K562 (cell line): ENCODE data around the gene DNAJB14. TPM values are rescaled to one million over a fixed set of nuclear protein-coding genes. Genes with fewer than 3 reads are reported as not detected.

ENCODE experiments used
- ATAC-seq: fragments of 200-7000 bp; cut with Tn5 transposase; 3 replicates; pipeline ENCODE4 v1.9.1; 2020; ENCODE audit warnings: moderate library complexity
- BruUV-seq: library from RNA; stranded (reverse); fragments of 400-500 nt; replicated peaks from 2 replicates; lab custom pipeline; 2021; lab: Mats Ljungman, UMichigan
- CTCF ChIA-PET: fragments of 300-600 bp; formaldehyde crosslinking; extraction: SDS; loops from one replicate; lab custom pipeline; 2021; ENCODE audit warnings: low intra/inter-chr PET ratio; lab: Yijun Ruan, JAX
- POLR2A ChIA-PET: fragments of 300-600, 350-650 bp; sonication (Branson Sonifier 250); formaldehyde crosslinking; extraction: SDS; loops from one replicate; lab custom pipeline; 2021; ENCODE audit warnings: antibody characterized with exemption, inconsistent platforms; lab: Yijun Ruan, JAX
- DNase-seq, 4 experiments: peaks; one replicate each; pipeline versions ENCODE4 v3.0.0 to v3.0.0-alpha.2; 2011 to 2018; ENCODE audit warnings: low spot score in 3 of 4, mixed read lengths in 3 of 4; ENCODE audit errors: extremely low read depth in 1 of 4
- FAIRE-seq: peaks from 2 replicates; lab custom pipeline; 2011; peaks lifted over from hg19 to GRCh38; lab: Jason Lieb, UNC
- H2AFZ ChIP-seq: 2 replicates; pipeline ENCODE4 v1.6.0; 2011; ENCODE audit warnings: low read depth, low read length, control low read depth, inconsistent platforms
- H3K27ac ChIP-seq: fragments of 200-600 bp; 3 replicates; pipeline ENCODE4 v1.8.0; 2011; ENCODE audit warnings: low read depth, mild to moderate bottlenecking, control low read depth, inconsistent platforms, low read length, moderate library complexity, mixed read lengths; ENCODE audit errors: extremely low read depth
- H3K27me3 ChIP-seq, 2 experiments: fragments of 300-600 bp in 1 of 2; 2 replicates in 1 of 2; 3 replicates in 1 of 2; pipeline versions ENCODE4 v1.6.0 to v1.8.0; 2011; ENCODE audit warnings: inconsistent platforms in 2 of 2, low read length in 2 of 2, mild to moderate bottlenecking in 1 of 2, mixed read lengths in 1 of 2, moderate library complexity in 1 of 2; ENCODE audit not compliant: control insufficient read depth in 2 of 2, insufficient read depth in 2 of 2
- H3K36me3 ChIP-seq: fragments of 300-600 bp; 3 replicates; pipeline ENCODE4 v1.8.0; 2011; ENCODE audit warnings: mild to moderate bottlenecking, low read length, inconsistent platforms; ENCODE audit not compliant: control insufficient read depth, insufficient read depth
- H3K4me1 ChIP-seq, 2 experiments: fragments of 200-600 bp in 1 of 2; replicated peaks in 1 of 2; 2 replicates in 1 of 2; 3 replicates in 1 of 2; pipeline versions ENCODE4 v1.5.1 to v1.8.0; 2011; ENCODE audit warnings: inconsistent platforms in 2 of 2, low read length in 2 of 2, mild to moderate bottlenecking in 1 of 2, mixed read lengths in 1 of 2, moderate library complexity in 1 of 2; ENCODE audit not compliant: control insufficient read depth in 2 of 2, insufficient read depth in 2 of 2
- H3K4me2 ChIP-seq: 2 replicates; pipeline ENCODE4 v1.6.1; 2011; ENCODE audit warnings: low read length, control low read depth, inconsistent platforms, mixed read lengths; ENCODE audit not compliant: insufficient read depth
- H3K4me3 ChIP-seq: fragments of 200-600 bp; sonication (generic), shearing (Covaris generic); 2 replicates; pipeline ENCODE4 v1.5.1; 2016; ENCODE audit warnings: control low read depth, inconsistent platforms
- H3K79me2 ChIP-seq: fragments of 200-600 bp; 3 replicates; pipeline ENCODE4 v1.8.0; 2011; ENCODE audit warnings: low read length, inconsistent platforms; ENCODE audit not compliant: control insufficient read depth, insufficient read depth
- H3K9ac ChIP-seq, 2 experiments: 2 replicates each; pipeline versions ENCODE4 v1.6.0 to v1.6.1; 2011; ENCODE audit warnings: low read depth in 2 of 2, low read length in 2 of 2, control low read depth in 1 of 2, inconsistent platforms in 1 of 2, mild to moderate bottlenecking in 1 of 2, mixed read lengths in 1 of 2; ENCODE audit not compliant: insufficient read depth in 1 of 2
- H3K9me1 ChIP-seq: one replicate; pipeline ENCODE4 v1.6.0; 2011; ENCODE audit warnings: inconsistent platforms, mild to moderate bottlenecking, low read length, moderate library complexity; ENCODE audit not compliant: control insufficient read depth, insufficient read depth
- H3K9me3 ChIP-seq: replicated peaks from 2 replicates; pipeline ENCODE4 v1.5.1; 2011; ENCODE audit warnings: low read depth, low read length, inconsistent platforms; ENCODE audit not compliant: control insufficient read depth, insufficient read depth
- H4K20me1 ChIP-seq: replicated peaks from 2 replicates; pipeline ENCODE4 v1.6.1; 2011; ENCODE audit warnings: low read length, inconsistent platforms, mixed read lengths; ENCODE audit not compliant: control insufficient read depth, insufficient read depth
- CBX5 ChIP-seq: IDR thresholded peaks from 2 replicates; pipeline ENCODE4 v1.6.1; 2014; ENCODE audit warnings: low read depth, borderline replicate concordance
- CTBP1 ChIP-seq: fragments of 450-650 bp; IDR thresholded peaks from 2 replicates; pipeline ENCODE4 v1.6.1; 2016; ENCODE audit warnings: borderline replicate concordance
- CTCF ChIP-seq, 3 experiments: IDR thresholded peaks in 2 of 3; conservative IDR thresholded peaks in 1 of 3; 2 replicates each; pipeline ENCODE4 v1.5.1; 2011 to 2012; ENCODE audit warnings: low read length in 3 of 3, mild to moderate bottlenecking in 3 of 3, control low read depth in 2 of 3, improper control_type of control experiment in 1 of 3, inconsistent platforms in 1 of 3, low read depth in 1 of 3, mixed read lengths in 1 of 3, moderate library complexity in 1 of 3; ENCODE audit not compliant: insufficient read depth in 2 of 3
- FOXK2 ChIP-seq, 2 experiments: fragments of 450-650 bp; IDR thresholded peaks in 1 of 2; conservative IDR thresholded peaks in 1 of 2; 2 replicates each; pipeline ENCODE4 v1.6.1; 2016; ENCODE audit warnings: low read depth in 2 of 2, mild to moderate bottlenecking in 1 of 2
- HCFC1 ChIP-seq: IDR thresholded peaks from 2 replicates; pipeline ENCODE4 v1.6.1; 2012; ENCODE audit warnings: low read depth, low read length, improper control_type of control experiment
- HOMEZ ChIP-seq: fragments of 250-450 bp; sonication (Bioruptor Pico); IDR thresholded peaks from 2 replicates; pipeline ENCODE4 v1.4.0; 2020; ENCODE audit warnings: mild to moderate bottlenecking, moderate library complexity
- NRF1 ChIP-seq, 2 experiments: fragments of 450-650 bp; IDR thresholded peaks in 1 of 2; conservative IDR thresholded peaks in 1 of 2; 2 replicates each; pipeline ENCODE4 v1.6.1; 2014; ENCODE audit warnings: mild to moderate bottlenecking in 2 of 2
- PML ChIP-seq: IDR thresholded peaks from 2 replicates; pipeline ENCODE4 v1.6.1; 2012; ENCODE audit warnings: low read length, inconsistent platforms
- POLR2B ChIP-seq: fragments of 450-650 bp; IDR thresholded peaks from 2 replicates; pipeline ENCODE4 v1.6.1; 2018; ENCODE audit warnings: low read depth; ENCODE audit not compliant: partially characterized antibody
- PRDM10 ChIP-seq: fragments of 450-650 bp; IDR thresholded peaks from 2 replicates; pipeline ENCODE4 v1.6.1; 2018; ENCODE audit not compliant: partially characterized antibody
- TFAM ChIP-seq: fragments of 250-450 bp; sonication (Bioruptor Pico); conservative IDR thresholded peaks from 2 replicates; pipeline ENCODE4 v1.5.0; 2021; ENCODE audit warnings: mild to moderate bottlenecking, moderate library complexity
- TGIF2 ChIP-seq: sonication (generic); formaldehyde crosslinking; IDR thresholded peaks from 2 replicates; pipeline ENCODE4 v1.8.1; 2022; ENCODE audit warnings: mild to moderate bottlenecking, missing genetic modification reagents, moderate library complexity
- WGBS: fragments of 100-300 bp; shearing (Covaris generic); methylation state at CpG from one replicate; pipeline ENCODE4 v1.1.6; 2016; ENCODE audit warnings: low coverage, mixed read lengths; ENCODE audit not compliant: insufficient coverage; ENCODE audit errors: missing lambda C conversion rate; 5-methylcytosine and 5-hydroxymethylcytosine counted together
- in situ Hi-C: fragments of 300-500 bp; cut with MboI; formaldehyde crosslinking; loops from 4 replicates; pipeline ENCODE4 v1.15.0; 2018; ENCODE audit warnings: inconsistent platforms, mixed read lengths
- intact Hi-C: fragments of 100-400 bp; cut with micrococcal nuclease; formaldehyde crosslinking; loops from 2 replicates; pipeline ENCODE4 v1.14.2; 2022
- polyA plus RNA-seq, 8 experiments: library from polyadenylated mRNA; depleted of rRNA in 4 of 8; stranded (reverse) in 5 of 8; unstranded in 3 of 8; fragments of >200 nt; fragmentation: Nextera tagmentation in 2 of 8; fragmentation: Illumina TruSeq in 1 of 8; extraction: Ambion mirVana in 2 of 8; extraction: Trizol in 1 of 8; gene quantifications; 2 replicates each; pipeline versions ENCODE4 v1.2.1 to v1.2.3, GENCODE V29; 2011 to 2014; ENCODE audit warnings: inconsistent platforms in 1 of 8, missing spikeins in 1 of 8
- total RNA-seq, 7 experiments: library from RNA; depleted of rRNA in 6 of 7; stranded (reverse); fragments of >200 nt in 6 of 7; fragmentation: Illumina TruSeq in 2 of 7; extraction: Trizol in 2 of 7; gene quantifications; 2 replicates each; pipeline versions ENCODE4 v1.2.1 to v1.2.3, GENCODE V29; 2011 to 2021; ENCODE audit warnings: low replicate concordance in 1 of 7

The DNAJB14 gene
- total and polyA plus RNA-seq, 9 of the 15 experiments (the other 6 are each of a cell fraction or from before 2014, with no cell fraction given): 5.5 to 28.0 (median 12.7) TPM

- TF ChIP-seq CTBP1 (no peak), PML (peak; percentile 39; the same call in 1 of the 2 replicates), CBX5 (no peak), TFAM (no peak)
Observed at GRCh38 chr4:99947190-99947578, 766 bp upstream of the DNAJB14 start (continued).

GRCh38 chr4:99945718-99946355 lies 581 bp downstream of the DNAJB14 start:
- ChIA-PET CTCF (interaction anchor here (0.6 kb wide), 1 partner anchor 61 kb away, joined by 4 read pairs; no protein-coding TSS in a partner anchor), POLR2A (interaction anchor here (0.6 to 3.9 kb wide), 9 partner anchors 20 to 1069 kb away, joined by 3 to 20 read pairs (median 3); partner anchors contain the start of gene TRMT10A)
- H3K9me1 ChIP-seq: no peaks in the 10 kb centered on the region
- H3K27ac ChIP-seq: peak overlapping the region; percentile 79
- peak; percentile 37 for FAIRE-seq
- H3K27me3 ChIP-seq: no peaks in the 10 kb centered on the region
- peaks cover 14% of the 10 kb centered on the region for H4K20me1 ChIP-seq
- H3K79me2 ChIP-seq: peaks cover 93% of the 10 kb centered on the region
- 1% methylated on average over 21 of the region's 25 CpGs for WGBS
- H3K36me3 ChIP-seq: peaks cover 33% of the 10 kb centered on the region
- H3K9ac ChIP-seq: peak overlapping the region; percentile 74 to 96
- peak; percentile 44 to 47 (median 45) for DNase-seq
- intact Hi-C loops: loop anchor here (5.0 kb wide), 1 partner anchor 384 kb away; the partner anchor contains the start of gene TRMT10A
- H3K4me2 ChIP-seq: peak overlapping the region; percentile 83
- in situ Hi-C loops: no loop called here
- BruUV-seq: no TSS peak
- peak overlapping the region; percentile 61 for H2AFZ ChIP-seq
- ATAC-seq: peak; percentile 16
- H3K4me3 ChIP-seq: peak overlapping the region; percentile 87
- H3K9me3 ChIP-seq: no peaks in the 10 kb centered on the region
- H3K4me1 ChIP-seq: peaks cover 11 to 13% of the 10 kb centered on the region in 2 experiments
- TF ChIP-seq TGIF2 (CRISPR knock-in tag) (peak; percentile 70; the same call in 1 of the 2 replicates), PRDM10 (peak; percentile 82), POLR2B (no peak), HOMEZ (CRISPR knock-in tag) (no peak), NRF1 (conservative IDR thresholded peaks at IDR 0.05 in 1 of 2, IDR thresholded peaks at IDR 0.05 in 1 of 2) (peak in 1 of 2 experiments; percentile 9; a peak in 1 of 4 replicates), CTCF (IDR thresholded peaks at IDR 0.05 in 2 of 3, conservative IDR thresholded peaks at IDR 0.05 in 1 of 3; ENCODE audit: insufficient read depth in 2 of 3, low read depth in 1 of 3, low read length in 3 of 3) (0 out of 6 replicates have a peak, but pooled peaks of 1 of the 3 experiments have one; percentile 11), HCFC1 (peak; percentile 11; the same call in 1 of the 2 replicates), FOXK2 (conservative IDR thresholded peaks at IDR 0.05 in 1 of 2, IDR thresholded peaks at IDR 0.05 in 1 of 2; ENCODE audit: low read depth in 2 of 2) (peak in 1 of 2 experiments; percentile 25; a peak in 1 of 4 replicates)
